Lung (tissue), 12 donors: ENCODE data around the gene UMPS. TPM values are rescaled to one million over a fixed set of nuclear protein-coding genes. Genes with fewer than 3 reads are reported as not detected.

Experiments used
- ATAC-seq: fragments of 200-7000 bp; cut with Tn5 transposase; one replicate; pipeline ENCODE4 v1.9.1; 2020; ENCODE audit warnings: moderate number of reproducible peaks; ENCODE audit not compliant: insufficient read depth, low FRiP score
- DNase-seq, 3 donors: peaks; one replicate each; pipeline ENCODE4 v3.0.0-alpha.2; 2013 to 2017
- H3K27ac ChIP-seq, 2 donors: one replicate each; pipeline ENCODE4 v1.5.1; 2013; ENCODE audit warnings: mild to moderate bottlenecking in 2 of 2, moderate library complexity in 2 of 2, control low read depth in 1 of 2, inconsistent platforms in 1 of 2, low read depth in 1 of 2, low read length in 1 of 2
- H3K27me3 ChIP-seq, 3 donors: one replicate each; pipeline ENCODE4 v1.5.1; 2013; ENCODE audit warnings: low read length in 2 of 3; ENCODE audit not compliant: control insufficient read depth in 3 of 3, insufficient read depth in 3 of 3
- H3K36me3 ChIP-seq, 4 donors: one replicate each; pipeline ENCODE4 v1.5.1; 2013; ENCODE audit warnings: low read length in 4 of 4, mild to moderate bottlenecking in 1 of 4, moderate library complexity in 1 of 4; ENCODE audit not compliant: control insufficient read depth in 4 of 4, insufficient read depth in 4 of 4
- H3K4me1 ChIP-seq, 5 donors: one replicate each; pipeline ENCODE4 v1.5.1; 2013; ENCODE audit warnings: low read length in 5 of 5, mild to moderate bottlenecking in 2 of 5, moderate library complexity in 1 of 5; ENCODE audit not compliant: control insufficient read depth in 5 of 5, insufficient read depth in 5 of 5
- H3K4me3 ChIP-seq: one replicate; pipeline ENCODE4 v1.5.1; 2013; ENCODE audit warnings: mild to moderate bottlenecking, control low read depth, moderate library complexity
- H3K9ac ChIP-seq, 2 donors: one replicate each; pipeline ENCODE4 v1.5.1; 2013; ENCODE audit warnings: low read length in 2 of 2, control low read depth in 1 of 2; ENCODE audit not compliant: insufficient read depth in 1 of 2
- H3K9me3 ChIP-seq, 4 donors: one replicate each; pipeline ENCODE4 v1.5.1; 2013; ENCODE audit warnings: low read length in 3 of 4, mild to moderate bottlenecking in 1 of 4, moderate library complexity in 1 of 4; ENCODE audit not compliant: control insufficient read depth in 4 of 4, insufficient read depth in 3 of 4
- CTCF ChIP-seq: IDR thresholded peaks from 2 replicates; pipeline ENCODE4 v1.5.1; 2012; ENCODE audit warnings: mild to moderate bottlenecking; ENCODE audit errors: control extremely low read depth, extremely low read depth
- WGBS, 2 donors: extraction: QIAGEN DNeasy Blood & Tissue Kit; methylation state at CpG; one replicate each; pipeline ENCODE4 v1.1.7; 2013; 5-methylcytosine and 5-hydroxymethylcytosine counted together
- polyA plus RNA-seq, 2 donors: library from polyadenylated mRNA; stranded (reverse); fragments of 200-250 nt; gene quantifications; one replicate each; pipeline ENCODE4 v1.2.1, GENCODE V29; 2013
- total RNA-seq, 2 donors: library from RNA; depleted of rRNA in 1 of 2; stranded (reverse); fragments of >200 nt in 1 of 2; gene quantifications; one replicate each; pipeline ENCODE4 v1.2.1, GENCODE V29; 2014 to 2021
- donor health status: control.
- donor health status: control.
- donor health status: Bipolar disorder and iron deficiency.
- donor health status: healthy.
- donor health status: DM: yes; HTN: yes; CAD: no.

UMPS gene
- total and polyA plus RNA-seq, 4 donors = 17.4 to 27.6 (median 20.4) TPM

GRCh38 chr3:124785973-124786372, 55.7 kb downstream of the UMPS start:
- DNase-seq (no peak), ATAC-seq (no peak)
- 68 to 93% methylated on average over 3 of the region's 3 CpGs for WGBS, 2 donors
- no peak overlapping the region for H3K4me3 ChIP-seq
- peaks cover 0 to 34% (median 12%) of the 10 kb centered on the region in 5 donors for H3K4me1 ChIP-seq
- no peak overlapping the region for H3K27ac ChIP-seq
- no peak for TF ChIP-seq CTCF
- no peak overlapping the region for H3K9ac ChIP-seq
- H3K27me3 ChIP-seq = no peaks in the 10 kb centered on the region
- no peaks in the 10 kb centered on the region for H3K36me3 ChIP-seq
- H3K9me3 ChIP-seq = no peaks in the 10 kb centered on the region

GRCh38 chr3:124786511-124787241, 56.4 kb downstream of the UMPS start:
- ATAC-seq (no peak), DNase-seq (peak in 2 of 3 donors; percentile 62 to 66)
- no peaks in the 10 kb centered on the region for H3K9me3 ChIP-seq
- H3K36me3 ChIP-seq = no peaks in the 10 kb centered on the region
- H3K4me1 ChIP-seq = peaks cover 4 to 29% (median 9%) of the 10 kb centered on the region in 5 donors
- 63 to 77% methylated on average over 6 of the region's 6 CpGs for WGBS, 2 donors
- H3K9ac ChIP-seq = no peak overlapping the region
- H3K27me3 ChIP-seq = no peaks in the 10 kb centered on the region
- peak overlapping the region in 1 of 2 donors; percentile 68 for H3K27ac ChIP-seq
- TF ChIP-seq CTCF = no peak
- H3K4me3 ChIP-seq = no peak overlapping the region

GRCh38 chr3:124787476-124788195, 57.4 kb downstream of the UMPS start:
- 93 to 95% methylated on average over 3 of the region's 3 CpGs for WGBS, 2 donors
- Histone ChIP-seq H3K36me3 (no peaks in the 10 kb centered on the region), H3K9me3 (no peaks in the 10 kb centered on the region), H3K27ac (peak overlapping the region in 1 of 2 donors; percentile 59), H3K27me3 (no peaks in the 10 kb centered on the region), H3K9ac (no peak overlapping the region), H3K4me3 (no peak overlapping the region), H3K4me1 (peaks cover 2 to 26% (median 9%) of the 10 kb centered on the region in 5 donors)
- no peak for TF ChIP-seq CTCF
- ATAC-seq (no peak), DNase-seq (no peak)
